Jurkat, Clone E6-1 (cell line): Measurements from ENCODE around the gene PPP1R1C.
A peak's percentile ranks its signal among the peaks of the same experiment; 100 is the strongest.

Source experiments
- DNase-seq: peaks from one replicate; pipeline ENCODE4 v3.0.0-alpha.2; 2011; ENCODE audit warnings: low read depth, low spot score
- H3K4me3 ChIP-seq: 2 replicates; pipeline ENCODE4 v1.5.1; 2011; ENCODE audit warnings: mild to moderate bottlenecking, low read length, control low read depth, moderate library complexity

PPP1R1C gene

DNA sequence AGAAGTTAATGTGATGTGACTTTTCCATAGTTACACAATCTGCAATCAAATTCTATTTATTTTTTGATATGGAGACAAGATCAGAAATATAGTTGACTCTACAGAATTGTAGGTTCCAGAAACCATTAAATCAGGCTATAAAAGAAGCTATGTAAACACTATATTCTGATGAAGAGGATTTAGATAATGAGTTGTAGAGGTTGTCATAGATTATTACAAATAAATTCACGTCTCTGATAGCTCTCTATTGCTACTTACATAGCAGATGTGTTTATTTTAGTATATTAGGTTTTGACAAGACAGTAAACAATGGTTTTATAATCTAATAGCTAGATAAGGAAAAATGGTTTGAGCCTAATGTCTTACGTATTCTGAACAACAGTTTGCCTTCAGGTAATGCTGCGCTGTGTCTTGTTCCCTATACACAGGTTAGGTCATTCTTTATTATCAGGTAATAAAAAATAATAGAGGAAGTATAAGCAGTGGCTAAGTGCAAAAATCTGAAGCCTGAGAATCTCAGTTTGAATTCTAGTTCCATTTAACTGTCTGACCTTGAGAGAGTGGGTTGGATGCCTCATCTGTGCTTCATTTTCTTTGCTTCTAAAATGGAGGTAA is 93.4 kb downstream of the PPP1R1C start:
- no peak overlapping the region for H3K4me3 ChIP-seq
- no peak for DNase-seq

- H3K4me3 ChIP-seq = no peak overlapping the region
- DNase-seq = no peak
Observed at GRCh38 chr2:182080493-182080892, 94.8 kb downstream of the PPP1R1C start.

DNA sequence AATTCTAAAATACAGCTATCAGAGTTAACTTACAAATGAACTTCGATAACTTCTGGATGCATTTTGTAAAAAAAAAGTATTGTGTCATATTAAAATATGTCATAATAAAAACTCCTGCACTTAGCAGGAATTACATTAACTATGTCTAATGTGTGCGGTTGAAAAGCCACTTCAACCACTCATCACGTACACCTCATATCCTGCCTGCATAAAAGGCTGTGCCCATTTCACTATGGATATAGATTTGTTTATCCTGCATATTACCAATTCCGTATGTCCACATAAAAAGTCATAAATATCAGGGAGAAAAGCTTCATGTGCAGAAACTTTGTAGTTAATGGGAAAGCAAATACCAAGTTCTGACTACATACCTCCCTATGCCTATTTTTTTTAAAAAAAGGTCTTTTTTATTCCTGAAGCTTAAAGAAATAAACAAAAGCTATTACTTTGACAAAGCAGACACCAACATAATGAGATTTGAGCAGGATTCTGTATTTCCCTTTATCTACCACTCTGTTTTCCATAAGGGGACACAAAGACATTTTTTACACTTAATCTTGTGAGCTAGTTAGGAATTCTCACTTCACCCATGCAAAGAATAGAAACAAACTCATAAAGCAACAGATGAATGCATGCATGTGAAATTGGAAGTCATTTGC is 96.1 kb downstream of the PPP1R1C start:
- no peak overlapping the region for H3K4me3 ChIP-seq
- no peak for DNase-seq

GRCh38 chr2:182088681-182089320 is 103.1 kb downstream of the PPP1R1C start:
- no peak for DNase-seq
- no peak overlapping the region for H3K4me3 ChIP-seq

DNA sequence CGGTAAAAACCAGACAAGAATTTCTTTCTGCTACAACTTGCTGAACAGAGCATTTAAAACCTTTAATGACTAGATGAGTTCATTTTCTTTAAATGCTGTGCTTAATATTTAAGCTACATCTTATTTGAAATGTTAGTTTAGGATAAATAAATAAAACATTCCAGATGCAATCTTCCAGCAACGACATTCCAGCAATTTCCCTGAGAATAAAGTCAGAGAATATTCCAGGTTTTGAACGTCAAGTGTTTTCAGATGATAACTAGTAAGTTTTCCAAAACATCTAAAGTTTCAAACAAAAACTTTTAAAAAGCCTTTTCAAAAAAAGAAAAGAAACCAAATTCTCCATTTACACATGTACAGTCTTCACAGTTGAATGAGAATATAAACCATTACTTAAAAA is 104.8 kb downstream of the PPP1R1C start:
- no peak overlapping the region for H3K4me3 ChIP-seq
- DNase-seq = no peak

GRCh38 chr2:182097571-182098164 is 112.0 kb downstream of the PPP1R1C start:
- no peak overlapping the region for H3K4me3 ChIP-seq
- no peak for DNase-seq

DNA sequence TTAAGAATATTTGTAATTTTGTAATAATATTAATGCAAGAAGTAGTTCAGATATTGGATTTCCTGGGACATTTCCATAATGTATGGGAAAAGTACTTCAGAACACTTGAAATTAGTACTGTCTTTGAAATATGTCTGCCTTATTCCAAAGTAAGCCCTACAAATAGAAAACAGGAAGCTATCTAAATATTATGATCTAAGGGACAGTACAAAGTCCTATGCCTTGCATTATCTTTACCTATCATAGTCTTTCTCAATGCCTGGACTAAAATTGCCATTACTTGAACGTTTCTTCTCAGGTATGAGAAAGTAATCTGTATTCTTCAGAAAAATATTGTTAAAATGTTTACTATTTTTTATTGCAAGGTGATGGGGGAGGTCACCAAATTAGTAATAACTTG is 113.0 kb downstream of the PPP1R1C start:
- no peak overlapping the region for H3K4me3 ChIP-seq
- no peak for DNase-seq

GRCh38 chr2:182101263-182101662 is 115.6 kb downstream of the PPP1R1C start:
- no peak overlapping the region for H3K4me3 ChIP-seq
- DNase-seq = peak; percentile 37

DNA sequence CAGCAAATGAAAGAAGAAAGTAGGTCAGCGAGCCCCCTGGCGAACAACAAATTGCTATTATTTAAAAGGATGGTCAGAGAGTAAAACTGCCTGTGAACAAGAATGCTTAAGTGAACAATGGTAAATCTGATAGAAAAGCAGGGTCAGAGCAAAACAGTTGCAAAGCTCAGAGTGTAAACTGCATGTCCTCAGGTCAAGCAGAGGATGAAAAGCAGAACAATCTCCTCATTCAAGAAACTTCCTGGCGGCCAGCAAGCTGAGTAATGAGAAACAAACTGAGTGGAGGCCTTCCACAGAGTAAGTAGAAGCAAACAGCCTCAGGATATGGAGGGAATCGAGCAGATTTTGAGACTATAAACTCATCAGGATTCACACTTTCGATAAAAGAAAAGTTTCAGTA is 117.9 kb downstream of the PPP1R1C start:
- H3K4me3 ChIP-seq = no peak overlapping the region
- no peak for DNase-seq

- DNase-seq = no peak
- H3K4me3 ChIP-seq = no peak overlapping the region
Observed at GRCh38 chr2:182110347-182110746, 124.7 kb downstream of the PPP1R1C start.

- DNase-seq = no peak
- no peak overlapping the region for H3K4me3 ChIP-seq
Observed at GRCh38 chr2:182113334-182113733, 127.7 kb downstream of the PPP1R1C start.

DNA sequence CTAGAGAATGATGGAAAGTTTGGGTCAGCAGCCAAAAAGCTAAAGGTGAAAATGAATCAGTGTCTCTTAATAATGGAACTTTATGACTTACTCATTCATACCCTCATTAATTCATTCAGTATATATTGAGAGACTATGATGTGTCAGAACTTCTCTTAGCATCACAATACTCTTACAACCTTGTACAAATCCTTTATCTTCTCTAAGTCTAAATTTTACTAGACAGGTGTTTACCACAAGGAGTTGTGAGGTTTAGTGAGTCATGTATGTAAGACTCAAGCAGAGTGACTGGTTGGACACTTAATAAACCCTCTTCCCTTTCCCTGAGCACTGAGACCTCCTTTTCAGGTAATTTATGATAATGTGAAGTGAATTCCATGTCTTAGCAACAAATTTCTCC is 129.6 kb downstream of the PPP1R1C start:
- DNase-seq = no peak
- H3K4me3 ChIP-seq = no peak overlapping the region

- DNase-seq = no peak
- no peak overlapping the region for H3K4me3 ChIP-seq
Observed at GRCh38 chr2:182116774-182117173, 131.1 kb downstream of the PPP1R1C start.

DNA sequence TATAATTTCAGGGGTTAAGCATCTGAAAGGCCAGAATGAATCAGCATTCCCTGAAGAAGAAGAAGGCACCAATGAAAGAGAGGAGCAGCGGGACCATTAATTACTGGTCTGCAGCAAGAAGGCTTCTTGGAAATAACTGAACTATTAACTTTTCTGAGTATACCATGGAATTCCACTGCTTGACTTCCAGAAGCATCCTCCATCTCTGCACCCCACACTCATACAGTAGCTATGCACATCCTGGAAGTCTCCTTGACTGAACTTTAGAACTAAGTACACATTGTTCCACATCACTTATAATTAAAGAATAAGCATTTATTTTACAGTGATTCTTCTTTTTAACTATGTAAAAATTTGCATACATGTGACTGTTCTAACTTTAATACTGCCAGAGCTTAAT is 131.5 kb downstream of the PPP1R1C start:
- no peak for DNase-seq
- no peak overlapping the region for H3K4me3 ChIP-seq

- no peak for DNase-seq
- no peak overlapping the region for H3K4me3 ChIP-seq
Observed at GRCh38 chr2:182128821-182129707, 143.4 kb downstream of the PPP1R1C start.

DNA sequence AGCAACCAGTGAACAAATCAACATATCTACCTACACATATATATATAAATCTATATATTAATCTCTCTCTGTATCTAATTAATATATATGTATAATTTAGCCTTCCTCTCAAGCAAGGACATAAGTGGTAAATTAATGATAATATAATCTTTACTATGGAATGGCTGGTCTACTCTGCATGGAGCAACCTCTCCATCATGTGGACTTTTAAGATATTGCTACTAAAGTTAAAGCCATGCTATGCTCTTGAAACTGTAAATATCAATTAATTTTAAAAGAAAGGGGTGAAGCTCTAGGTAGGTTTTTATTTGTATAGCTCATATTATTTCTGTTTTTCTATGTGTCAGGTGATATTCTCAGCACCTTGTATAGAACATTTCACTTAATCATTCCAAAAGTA is 147.0 kb downstream of the PPP1R1C start:
- no peak for DNase-seq
- H3K4me3 ChIP-seq = no peak overlapping the region

DNA sequence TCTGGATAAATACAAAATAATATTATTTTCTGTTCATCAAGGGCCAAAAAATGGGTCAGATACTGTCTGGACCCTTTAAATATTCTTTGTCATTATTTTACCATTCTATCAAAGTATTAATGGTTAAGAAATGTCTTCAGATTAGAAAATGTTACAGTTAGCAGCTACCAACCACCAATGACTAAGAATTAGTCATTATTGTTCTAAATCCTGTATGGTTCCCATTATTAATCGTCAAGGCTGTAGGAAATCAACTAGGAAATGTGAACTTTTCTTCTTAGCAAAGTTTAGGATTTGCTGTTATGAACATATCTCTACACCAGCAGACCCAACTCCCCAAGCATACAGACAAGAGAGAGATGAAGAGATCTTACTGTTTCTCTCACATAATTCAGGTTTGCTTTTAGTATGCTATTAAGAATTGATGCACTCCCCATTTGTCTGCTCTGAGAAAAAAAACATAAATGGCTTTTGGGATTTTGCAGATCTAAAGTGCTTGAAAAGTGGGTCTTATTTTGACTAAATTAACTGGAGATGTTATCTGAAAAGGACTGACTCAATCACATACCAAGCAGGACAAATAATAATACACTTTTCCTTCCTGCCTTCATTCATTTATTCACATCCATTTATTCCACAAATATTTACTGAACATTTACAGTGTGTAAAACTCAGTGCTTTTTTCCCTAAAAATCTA is 147.7 kb downstream of the PPP1R1C start:
- DNase-seq = no peak
- no peak overlapping the region for H3K4me3 ChIP-seq

- H3K4me3 ChIP-seq = no peak overlapping the region
- DNase-seq = no peak
Observed at GRCh38 chr2:182134201-182134600, 148.5 kb downstream of the PPP1R1C start.

- no peak for DNase-seq
- no peak overlapping the region for H3K4me3 ChIP-seq
Observed at GRCh38 chr2:182142062-182142461, 156.4 kb downstream of the PPP1R1C start.
